Mesenchymal stem cell (in vitro differentiated cells and primary cell): Measurements from ENCODE around the gene RCAN3.
"Not testable (repeated sequence)": the region's sequence is repeated elsewhere in the genome, so short reads cannot be mapped to it uniquely, and the experiment has no call there.

Source experiments
- DNase-seq: peaks from one replicate; pipeline ENCODE4 v3.0.0-alpha.2; 2013
- H2AFZ ChIP-seq: one replicate; pipeline ENCODE4 v1.6.1; 2013; ENCODE audit warnings: low read depth, mild to moderate bottlenecking, control low read depth, inconsistent platforms, low read length, moderate library complexity
- H2AK5ac ChIP-seq: 2 replicates; pipeline ENCODE4 v1.6.1; 2013; ENCODE audit warnings: low read length, moderate library complexity, mild to moderate bottlenecking, inconsistent platforms; ENCODE audit not compliant: severe bottlenecking
- H2BK120ac ChIP-seq: one replicate; pipeline ENCODE4 v1.6.1; 2013; ENCODE audit warnings: low read depth, mild to moderate bottlenecking, inconsistent platforms, low read length, moderate library complexity
- H2BK12ac ChIP-seq, 2 experiments: one replicate each; pipeline ENCODE4 v1.6.1; 2013; ENCODE audit warnings: inconsistent platforms in 2 of 2, low read length in 2 of 2, mild to moderate bottlenecking in 2 of 2, moderate library complexity in 2 of 2, control low read depth in 1 of 2
- H2BK15ac ChIP-seq: one replicate; pipeline ENCODE4 v1.6.1; 2013; ENCODE audit warnings: mild to moderate bottlenecking, low read depth, inconsistent platforms; ENCODE audit not compliant: poor library complexity, severe bottlenecking
- H2BK5ac ChIP-seq: 2 replicates; pipeline ENCODE4 v1.6.1; 2013; ENCODE audit warnings: low read depth, mild to moderate bottlenecking, low read length, control low read depth, inconsistent platforms; ENCODE audit not compliant: poor library complexity, severe bottlenecking
- H3K14ac ChIP-seq, 2 experiments: one replicate each; pipeline ENCODE4 v1.6.1; 2013; ENCODE audit warnings: inconsistent platforms in 2 of 2, low read length in 2 of 2, control low read depth in 1 of 2, mild to moderate bottlenecking in 1 of 2, moderate library complexity in 1 of 2
- H3K18ac ChIP-seq, 2 experiments: one replicate each; pipeline ENCODE4 v1.6.1; 2013; ENCODE audit warnings: inconsistent platforms in 2 of 2, low read length in 2 of 2, control low read depth in 1 of 2, low read depth in 1 of 2, mild to moderate bottlenecking in 1 of 2
- H3K23ac ChIP-seq, 2 experiments: one replicate each; pipeline ENCODE4 v1.6.1; 2013; ENCODE audit warnings: inconsistent platforms in 2 of 2, low read length in 2 of 2, mild to moderate bottlenecking in 2 of 2, moderate library complexity in 2 of 2, control low read depth in 1 of 2
- H3K27ac ChIP-seq: 2 replicates; pipeline ENCODE4 v1.5.1; 2013; ENCODE audit warnings: mild to moderate bottlenecking, moderate library complexity, low read length, control low read depth, inconsistent platforms; ENCODE audit not compliant: poor library complexity, severe bottlenecking
- H3K27me3 ChIP-seq, 2 experiments: 2 replicates each; pipeline versions ENCODE4 v1.6.1 to v1.7.0; 2013; ENCODE audit warnings: low read length in 2 of 2, mild to moderate bottlenecking in 2 of 2, moderate library complexity in 2 of 2, control low read depth in 1 of 2, inconsistent platforms in 1 of 2; ENCODE audit not compliant: control insufficient read depth in 1 of 2, insufficient read depth in 1 of 2
- H3K36me3 ChIP-seq, 2 experiments: 2 replicates each; pipeline versions ENCODE4 v1.6.1 to v1.7.0; 2013; ENCODE audit warnings: low read length in 2 of 2, control low read depth in 1 of 2, inconsistent platforms in 1 of 2, low read depth in 1 of 2, mild to moderate bottlenecking in 1 of 2; ENCODE audit not compliant: insufficient read depth in 2 of 2, control insufficient read depth in 1 of 2
- H3K4ac ChIP-seq, 2 experiments: one replicate each; pipeline ENCODE4 v1.6.1; 2013; ENCODE audit warnings: inconsistent platforms in 2 of 2, low read length in 2 of 2, mild to moderate bottlenecking in 2 of 2, moderate library complexity in 2 of 2, control low read depth in 1 of 2, low read depth in 1 of 2
- H3K4me1 ChIP-seq: 2 replicates; pipeline ENCODE4 v1.6.1; 2013; ENCODE audit warnings: low read depth, low read length, control low read depth; ENCODE audit not compliant: control insufficient read depth, insufficient read depth
- H3K4me2 ChIP-seq: 2 replicates; pipeline ENCODE4 v1.6.1; 2013; ENCODE audit warnings: low read length, mild to moderate bottlenecking, inconsistent platforms; ENCODE audit not compliant: poor library complexity, severe bottlenecking
- H3K4me3 ChIP-seq, 2 experiments: 2 replicates each; pipeline versions ENCODE4 v1.5.1 to v1.7.0; 2013; ENCODE audit warnings: low read length in 2 of 2, mild to moderate bottlenecking in 2 of 2, control low read depth in 1 of 2, low read depth in 1 of 2; ENCODE audit not compliant: insufficient read depth in 1 of 2
- H3K79me1 ChIP-seq: replicated peaks from 2 replicates; pipeline ENCODE4 v1.6.1; 2013; ENCODE audit warnings: mild to moderate bottlenecking, control low read depth, low read length, inconsistent platforms; ENCODE audit not compliant: poor library complexity, severe bottlenecking
- H3K9ac ChIP-seq: 2 replicates; pipeline ENCODE4 v1.7.0; 2013; ENCODE audit warnings: mild to moderate bottlenecking, low read length, moderate library complexity
- H3K9me3 ChIP-seq: 2 replicates; pipeline ENCODE4 v1.7.0; 2013; ENCODE audit warnings: mild to moderate bottlenecking, low read length; ENCODE audit not compliant: control insufficient read depth
- H4K8ac ChIP-seq: one replicate; pipeline ENCODE4 v1.6.1; 2013; ENCODE audit warnings: inconsistent platforms, mild to moderate bottlenecking, low read length, moderate library complexity
- H4K91ac ChIP-seq: one replicate; pipeline ENCODE4 v1.6.1; 2013; ENCODE audit warnings: mild to moderate bottlenecking, low read length, inconsistent platforms
- WGBS: methylation state at CpG from one replicate; pipeline ENCODE4 v1.1.7; 2013; ENCODE audit warnings: mixed read lengths; 5-methylcytosine and 5-hydroxymethylcytosine counted together

The RCAN3 gene

GRCh38 chr1:24484199-24484598 is 18.4 kb upstream of the RCAN3 start:
- Histone ChIP-seq H3K18ac (no peak overlapping the region), H3K9ac (no peak overlapping the region), H2BK12ac (no peak overlapping the region), H2BK5ac (no peak overlapping the region), H3K27ac (no peak overlapping the region), H3K79me1 (no peaks in the 10 kb centered on the region), H2BK120ac (no peak overlapping the region), H2AK5ac (no peak overlapping the region), H3K14ac (peak overlapping the region in 1 of 2 experiments; percentile 7), H3K4me1 (no peaks in the 10 kb centered on the region), H3K23ac (no peak overlapping the region), H3K4me3 (no peak overlapping the region), H3K27me3 (peaks cover 11 to 19% of the 10 kb centered on the region in 2 experiments), H4K8ac (no peak overlapping the region), H3K4me2 (no peak overlapping the region), H3K9me3 (no peaks in the 10 kb centered on the region), H4K91ac (no peak overlapping the region), H3K4ac (no peak overlapping the region), H2BK15ac (no peak overlapping the region), H2AFZ (no peak overlapping the region), H3K36me3 (no peaks in the 10 kb centered on the region)
- DNase-seq, result no peak
- WGBS, result 77% methylated on average over 4 of the region's 4 CpGs

GRCh38 chr1:24486331-24487065 is 16.1 kb upstream of the RCAN3 start:
- 97% methylated on average over 7 of the region's 7 CpGs for WGBS
- Histone ChIP-seq H2BK12ac (no peak overlapping the region), H2AK5ac (no peak overlapping the region), H3K14ac (no peak overlapping the region), H2BK120ac (no peak overlapping the region), H3K27me3 (peaks cover 20 to 29% of the 10 kb centered on the region in 2 experiments), H2AFZ (no peak overlapping the region), H3K18ac (no peak overlapping the region), H4K8ac (no peak overlapping the region), H3K4me2 (no peak overlapping the region), H3K9ac (no peak overlapping the region), H3K4me3 (no peak overlapping the region), H2BK15ac (no peak overlapping the region), H3K27ac (no peak overlapping the region), H3K4ac (no peak overlapping the region), H3K4me1 (no peaks in the 10 kb centered on the region), H3K79me1 (no peaks in the 10 kb centered on the region), H3K23ac (no peak overlapping the region), H2BK5ac (no peak overlapping the region), H3K36me3 (no peaks in the 10 kb centered on the region), H4K91ac (no peak overlapping the region), H3K9me3 (peaks cover 4% of the 10 kb centered on the region)
- DNase-seq, result no peak

GRCh38 chr1:24487455-24487854 is 15.2 kb upstream of the RCAN3 start:
- Histone ChIP-seq H3K9ac (no peak overlapping the region), H3K18ac (no peak overlapping the region), H3K4ac (no peak overlapping the region), H3K9me3 (peaks cover 4% of the 10 kb centered on the region), H3K14ac (no peak overlapping the region), H3K27ac (no peak overlapping the region), H3K4me2 (no peak overlapping the region), H2BK120ac (no peak overlapping the region), H3K4me1 (no peaks in the 10 kb centered on the region), H2AFZ (no peak overlapping the region), H2BK5ac (no peak overlapping the region), H4K8ac (no peak overlapping the region), H3K23ac (no peak overlapping the region), H3K79me1 (no peaks in the 10 kb centered on the region), H3K4me3 (no peak overlapping the region), H3K27me3 (peaks cover 22 to 33% of the 10 kb centered on the region in 2 experiments), H4K91ac (no peak overlapping the region), H3K36me3 (no peaks in the 10 kb centered on the region), H2AK5ac (no peak overlapping the region), H2BK12ac (no peak overlapping the region), H2BK15ac (no peak overlapping the region)
- no peak for DNase-seq
- 94% methylated on average over 9 of the region's 9 CpGs for WGBS

- H3K9ac ChIP-seq, H3K27ac ChIP-seq, H2AK5ac ChIP-seq, H3K4me2 ChIP-seq, H3K23ac ChIP-seq, H3K4me3 ChIP-seq, H4K8ac ChIP-seq, H2AFZ ChIP-seq, H3K4me1 ChIP-seq, H2BK15ac ChIP-seq, H4K91ac ChIP-seq, H2BK12ac ChIP-seq, H2BK5ac ChIP-seq, H3K18ac ChIP-seq, H3K9me3 ChIP-seq, H3K36me3 ChIP-seq, H3K79me1 ChIP-seq, H3K4ac ChIP-seq, DNase-seq, H3K14ac ChIP-seq, H2BK120ac ChIP-seq: not testable (repeated sequence)
- H3K27me3 ChIP-seq, result peaks cover 27 to 39% of the 10 kb centered on the region in 2 experiments
- WGBS, result 92% methylated on average over 7 of the region's 7 CpGs
Observed at GRCh38 chr1:24488159-24488558, 14.5 kb upstream of the RCAN3 start.
